Thyroid gland (tissue), 4 donors: ENCODE measurements around the gene PRKCG. TPM values are rescaled to one million over a fixed set of nuclear protein-coding genes. Genes with fewer than 3 reads are reported as not detected.

Source experiments
- DNase-seq, 2 donors: peaks; one replicate each; pipeline ENCODE4 v3.0.0-alpha.2; 2019
- H3K27ac ChIP-seq, 3 donors: fragments of 200-600 bp; sonication (generic); 1 replicate in 2 of 3; 2 replicates in 1 of 3; pipeline ENCODE4 v1.5.1; 2016 to 2019; ENCODE audit warnings: mild to moderate bottlenecking in 1 of 3, moderate library complexity in 1 of 3
- H3K27me3 ChIP-seq: fragments of 200-600 bp; sonication (generic); one replicate; pipeline ENCODE4 v1.5.1; 2019
- H3K36me3 ChIP-seq, 2 donors: fragments of 200-600 bp; sonication (generic); one replicate each; pipeline ENCODE4 v1.5.1; 2016 to 2019
- H3K4me1 ChIP-seq, 2 donors: fragments of 200-600 bp; sonication (generic); one replicate each; pipeline ENCODE4 v1.5.1; 2017 to 2019
- H3K4me3 ChIP-seq, 3 donors: fragments of 200-600 bp; sonication (generic); replicated peaks in 1 of 3; 1 replicate in 2 of 3; 2 replicates in 1 of 3; pipeline ENCODE4 v1.5.1; 2016; ENCODE audit warnings: mild to moderate bottlenecking in 1 of 3
- H3K9me3 ChIP-seq: fragments of 200-600 bp; sonication (generic); one replicate; pipeline ENCODE4 v1.5.1; 2017
- POLR2A ChIP-seq, 2 donors: fragments of 450-650 bp; IDR thresholded peaks; one replicate each; pipeline ENCODE4 v1.6.1; 2017; ENCODE audit warnings: antibody characterized with exemption in 2 of 2, mild to moderate bottlenecking in 2 of 2, moderate library complexity in 1 of 2
- WGBS, 2 donors: methylation state at CpG; one replicate each; pipeline ENCODE4 v1.1.5; 2017; 5-methylcytosine and 5-hydroxymethylcytosine counted together
- intact Hi-C: fragments of 100-400 bp; cut with DNase I; formaldehyde crosslinking; loops from one replicate; pipeline ENCODE4 v1.15.1; 2023
- total RNA-seq, 4 donors: library from RNA; depleted of rRNA; stranded (reverse); fragments of >200 nt; gene quantifications; one replicate each; pipeline ENCODE4 v1.2.3, GENCODE V29; 2016
- TF ChIP-seq, protein P1 (sequence below), 6 experiments: fragments of 200-600 bp in 3 of 6; fragments of 450-650 bp in 3 of 6; sonication (generic) in 3 of 6; IDR thresholded peaks; one replicate each; pipeline ENCODE4 v1.5.1; 2016 to 2019; ENCODE audit warnings: antibody characterized with exemption in 6 of 6, mild to moderate bottlenecking in 2 of 6, inconsistent platforms in 1 of 6, moderate library complexity in 1 of 6

Gene PRKCG
- total RNA-seq, 4 donors from 2014 or later, result not detected

DNA sequence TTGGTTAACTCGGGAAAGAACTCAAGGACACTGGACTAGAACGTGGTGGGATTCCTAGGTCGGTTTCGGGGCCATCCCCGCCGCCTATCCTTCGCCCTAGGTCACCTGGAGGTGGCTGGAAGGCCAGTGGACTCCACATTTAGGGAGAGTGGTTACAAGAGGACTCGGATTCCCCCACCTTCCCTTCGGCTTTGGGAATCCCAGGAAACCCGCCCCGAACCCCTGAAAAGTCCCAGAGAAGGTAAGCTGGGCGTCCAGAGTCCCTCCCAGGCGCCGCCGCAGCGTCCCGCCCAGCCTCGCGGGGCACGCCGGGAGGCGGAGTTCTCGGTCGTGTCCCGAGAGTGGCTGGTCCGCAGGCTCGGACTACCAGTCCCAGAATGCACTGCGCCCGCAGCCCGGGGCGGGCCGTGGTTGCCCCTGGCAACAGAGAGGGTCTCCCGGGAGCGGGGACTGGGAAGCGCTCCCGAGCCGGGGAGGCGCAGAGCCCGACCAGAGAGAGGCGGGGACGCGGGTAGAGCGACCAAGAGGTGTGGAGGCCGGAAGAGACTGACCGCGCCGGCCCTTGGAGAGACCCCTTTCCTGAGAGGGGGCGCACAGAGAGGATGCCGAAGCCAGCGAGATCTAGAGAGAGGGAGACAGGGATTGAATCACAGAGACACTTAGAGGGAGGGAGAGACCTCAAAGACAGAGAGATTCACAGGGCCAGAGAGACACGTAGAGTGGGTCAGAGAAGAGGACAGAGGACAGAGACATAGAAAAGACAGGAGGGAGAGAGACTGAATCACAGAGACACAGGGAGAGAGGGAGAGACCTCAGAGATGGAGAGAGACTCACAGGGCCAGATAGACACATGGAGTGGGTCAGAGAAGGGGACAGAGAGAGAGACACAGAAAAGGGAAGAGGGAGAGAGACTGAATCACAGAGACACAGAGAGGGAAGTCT is 2.6 kb upstream of the PRKCG start:
- Histone ChIP-seq H3K4me1 (peaks cover 9 to 19% of the 10 kb centered on the region in 2 donors), H3K27ac (no peak overlapping the region), H3K4me3 (peak overlapping the region; percentile 4 to 46 (median 40)), H3K36me3 (peaks cover 2 to 3% of the 10 kb centered on the region in 2 donors), H3K27me3 (peaks cover 3% of the 10 kb centered on the region), H3K9me3 (no peaks in the 10 kb centered on the region)
- TF ChIP-seq, protein P1, sequence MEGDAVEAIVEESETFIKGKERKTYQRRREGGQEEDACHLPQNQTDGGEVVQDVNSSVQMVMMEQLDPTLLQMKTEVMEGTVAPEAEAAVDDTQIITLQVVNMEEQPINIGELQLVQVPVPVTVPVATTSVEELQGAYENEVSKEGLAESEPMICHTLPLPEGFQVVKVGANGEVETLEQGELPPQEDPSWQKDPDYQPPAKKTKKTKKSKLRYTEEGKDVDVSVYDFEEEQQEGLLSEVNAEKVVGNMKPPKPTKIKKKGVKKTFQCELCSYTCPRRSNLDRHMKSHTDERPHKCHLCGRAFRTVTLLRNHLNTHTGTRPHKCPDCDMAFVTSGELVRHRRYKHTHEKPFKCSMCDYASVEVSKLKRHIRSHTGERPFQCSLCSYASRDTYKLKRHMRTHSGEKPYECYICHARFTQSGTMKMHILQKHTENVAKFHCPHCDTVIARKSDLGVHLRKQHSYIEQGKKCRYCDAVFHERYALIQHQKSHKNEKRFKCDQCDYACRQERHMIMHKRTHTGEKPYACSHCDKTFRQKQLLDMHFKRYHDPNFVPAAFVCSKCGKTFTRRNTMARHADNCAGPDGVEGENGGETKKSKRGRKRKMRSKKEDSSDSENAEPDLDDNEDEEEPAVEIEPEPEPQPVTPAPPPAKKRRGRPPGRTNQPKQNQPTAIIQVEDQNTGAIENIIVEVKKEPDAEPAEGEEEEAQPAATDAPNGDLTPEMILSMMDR (IDR thresholded peaks at IDR 0.05), result no peak
- 3 to 7% methylated on average over 33 of the region's 51 CpGs for WGBS, 2 donors
- intact Hi-C loops, result no loop called here
- DNase-seq, result peak; percentile 85 to 90

DNA sequence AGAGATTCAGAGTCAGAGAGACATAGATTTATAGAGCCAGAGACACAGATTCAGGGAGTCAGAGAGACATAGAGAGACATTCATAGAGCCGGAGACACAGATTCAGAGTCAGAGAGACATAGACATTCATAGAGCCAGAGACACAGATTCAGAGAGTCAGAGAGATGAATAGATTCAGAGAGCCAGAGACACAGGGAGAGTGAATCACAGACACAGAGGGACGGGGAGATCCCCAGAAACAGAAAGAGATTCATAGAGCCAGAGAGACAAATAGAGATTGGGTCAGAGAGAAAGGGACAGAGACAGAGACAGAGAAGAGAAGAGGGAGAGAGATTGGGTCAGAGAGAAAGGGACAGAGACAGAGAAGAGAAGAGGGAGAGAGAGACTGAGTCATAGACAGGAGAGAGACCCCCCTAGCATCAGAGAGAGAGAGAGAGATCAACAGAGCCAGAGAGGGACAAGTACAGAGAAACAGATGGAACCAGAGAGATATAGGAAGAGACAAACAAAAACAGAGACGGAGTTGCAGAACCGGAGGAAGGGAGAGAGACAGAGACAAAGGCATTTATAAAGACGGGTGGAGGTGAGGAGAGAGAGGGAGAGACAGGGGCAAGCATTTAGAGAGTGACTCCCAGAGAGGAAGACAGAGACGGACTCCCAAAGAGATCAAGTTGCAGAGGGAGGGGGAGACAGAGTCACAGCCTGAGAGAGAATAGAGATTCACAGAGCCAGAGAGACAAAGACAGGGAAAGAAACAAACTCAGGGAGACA is 1.1 kb upstream of the PRKCG start:
- intact Hi-C loops, result no loop called here
- no peaks in the 10 kb centered on the region for H3K36me3 ChIP-seq
- TF ChIP-seq, protein P1 (IDR thresholded peaks at IDR 0.05), result no peak
- no peak for TF ChIP-seq POLR2A (IDR thresholded peaks at IDR 0.05)
- H3K27ac ChIP-seq, result no peak overlapping the region
- whole genome bisulfite sequencing, 2 donors, result 33% methylated on average over 6 of the region's 6 CpGs
- peaks cover 9 to 19% of the 10 kb centered on the region in 2 donors for H3K4me1 ChIP-seq
- no peaks in the 10 kb centered on the region for H3K9me3 ChIP-seq
- peaks cover 3% of the 10 kb centered on the region for H3K27me3 ChIP-seq
- no peak overlapping the region for H3K4me3 ChIP-seq
- DNase-seq, result no peak

DNA sequence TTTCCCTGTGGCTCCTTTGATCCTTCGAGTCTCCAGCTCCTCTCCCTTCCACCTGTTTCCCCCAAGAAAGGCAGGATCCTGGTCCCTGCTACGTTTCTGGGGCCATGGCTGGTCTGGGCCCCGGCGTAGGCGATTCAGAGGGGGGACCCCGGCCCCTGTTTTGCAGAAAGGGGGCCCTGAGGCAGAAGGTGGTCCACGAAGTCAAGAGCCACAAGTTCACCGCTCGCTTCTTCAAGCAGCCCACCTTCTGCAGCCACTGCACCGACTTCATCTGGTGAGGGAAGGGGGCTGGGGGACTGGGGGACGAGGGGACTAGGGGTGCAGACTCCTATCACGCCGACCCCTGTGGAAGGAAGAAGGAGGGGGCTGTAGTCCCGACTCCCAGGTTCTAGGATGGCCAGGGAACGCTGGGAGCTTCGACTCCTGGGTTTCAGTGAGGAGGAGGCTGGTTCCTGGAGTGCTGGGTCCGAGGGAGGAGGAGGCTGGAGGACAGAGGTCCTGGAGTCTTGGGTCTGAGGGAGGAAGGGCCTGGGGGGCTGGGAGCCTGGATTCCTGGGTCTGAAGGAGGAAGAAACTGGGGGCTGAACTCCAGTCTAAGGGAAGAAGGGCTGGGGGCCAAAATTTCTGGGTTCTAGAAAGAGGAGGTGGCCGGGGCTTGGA is 524 bp downstream of the PRKCG start:
- intact Hi-C loops, result no loop called here
- no peaks in the 10 kb centered on the region for H3K36me3 ChIP-seq
- peaks cover 9 to 19% of the 10 kb centered on the region in 2 donors for H3K4me1 ChIP-seq
- no peak for DNase-seq
- 2% methylated on average over 14 to 16 of the region's 18 CpGs for WGBS, 2 donors
- no peak overlapping the region for H3K27ac ChIP-seq
- TF ChIP-seq, protein P1 (IDR thresholded peaks at IDR 0.05), result no peak
- TF ChIP-seq POLR2A (IDR thresholded peaks at IDR 0.05), result no peak
- no peaks in the 10 kb centered on the region for H3K9me3 ChIP-seq
- no peak overlapping the region for H3K4me3 ChIP-seq
- peaks cover 3% of the 10 kb centered on the region for H3K27me3 ChIP-seq

DNA sequence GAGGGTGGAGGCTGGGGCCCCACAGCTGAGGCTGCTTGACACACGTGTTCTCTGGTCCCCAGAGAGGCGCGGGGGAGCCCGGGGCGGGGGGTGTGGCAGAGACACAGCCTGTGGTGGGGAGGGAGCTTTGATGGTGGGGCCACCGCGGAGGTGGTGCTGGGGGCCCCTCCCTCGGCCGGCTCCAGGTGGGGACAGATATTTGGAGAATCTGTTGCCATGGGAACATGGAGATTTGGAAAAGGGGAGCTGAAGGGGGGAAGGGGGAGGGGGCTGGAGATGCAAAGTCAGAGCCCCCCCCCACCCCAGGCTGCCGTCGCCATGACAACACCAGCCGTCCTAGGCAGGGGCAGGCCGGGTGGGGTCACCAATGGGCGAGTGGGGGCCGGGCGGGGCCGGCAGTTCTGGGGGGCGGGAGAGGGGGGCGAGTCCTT is 1.2 kb downstream of the PRKCG start:
- H3K4me3 ChIP-seq, result no peak overlapping the region
- H3K27me3 ChIP-seq, result peaks cover 3% of the 10 kb centered on the region
- H3K27ac ChIP-seq, result no peak overlapping the region
- intact Hi-C loops, result no loop called here
- H3K36me3 ChIP-seq, result no peaks in the 10 kb centered on the region
- 0% methylated on average over 1 to 7 of the region's 19 CpGs for WGBS, 2 donors
- no peaks in the 10 kb centered on the region for H3K9me3 ChIP-seq
- no peak for TF ChIP-seq POLR2A (IDR thresholded peaks at IDR 0.05)
- TF ChIP-seq, protein P1 (IDR thresholded peaks at IDR 0.05), result no peak
- DNase-seq, result no peak
- peaks cover 9 to 19% of the 10 kb centered on the region in 2 donors for H3K4me1 ChIP-seq
